GM12892 (cell line): Measurements from ENCODE around the gene SMIM22.

Experiments used
- DNase-seq: peaks from one replicate; pipeline ENCODE4 v3.0.0; 2011; ENCODE audit not compliant: insufficient read length
- FAIRE-seq: peaks from 2 replicates; lab custom pipeline; 2011; peaks lifted over from hg19 to GRCh38; lab: Jason Lieb, UNC
- POLR2A ChIP-seq: IDR thresholded peaks from 2 replicates; pipeline ENCODE4 v1.6.1; 2011; ENCODE audit warnings: low read depth, low read length, control low read depth
- POLR2AphosphoS5 ChIP-seq: IDR thresholded peaks from 2 replicates; pipeline ENCODE4 v1.6.1; 2011; ENCODE audit warnings: low read depth, low read length, control low read depth
- TAF1 ChIP-seq: IDR thresholded peaks from 2 replicates; pipeline ENCODE4 v1.6.1; 2011; ENCODE audit warnings: low read depth, mild to moderate bottlenecking, control low read depth, low read length, borderline replicate concordance

The SMIM22 gene

DNA sequence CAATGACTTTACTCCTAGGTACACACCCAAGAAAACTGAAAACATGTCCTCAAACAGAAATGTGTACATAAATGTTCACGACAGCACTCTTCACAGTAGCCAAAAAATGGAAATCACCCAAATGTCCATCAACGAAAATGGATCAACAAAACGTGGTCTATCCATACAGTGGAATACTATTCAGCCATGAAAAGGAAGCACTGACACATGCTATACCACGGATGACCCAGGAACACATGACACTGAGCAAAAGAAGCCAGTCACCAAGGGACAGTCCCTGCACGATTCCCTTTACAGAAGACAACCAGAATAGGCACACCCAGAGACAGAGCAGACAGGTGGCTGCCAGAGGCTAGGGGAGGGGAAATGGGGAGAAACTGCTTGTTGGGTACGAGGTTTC is 39.5 kb upstream of the SMIM22 start:
- DNase-seq (no peak), FAIRE-seq (no peak)
- TF ChIP-seq POLR2AphosphoS5 (no peak), TAF1 (no peak), POLR2A (no peak)

DNA sequence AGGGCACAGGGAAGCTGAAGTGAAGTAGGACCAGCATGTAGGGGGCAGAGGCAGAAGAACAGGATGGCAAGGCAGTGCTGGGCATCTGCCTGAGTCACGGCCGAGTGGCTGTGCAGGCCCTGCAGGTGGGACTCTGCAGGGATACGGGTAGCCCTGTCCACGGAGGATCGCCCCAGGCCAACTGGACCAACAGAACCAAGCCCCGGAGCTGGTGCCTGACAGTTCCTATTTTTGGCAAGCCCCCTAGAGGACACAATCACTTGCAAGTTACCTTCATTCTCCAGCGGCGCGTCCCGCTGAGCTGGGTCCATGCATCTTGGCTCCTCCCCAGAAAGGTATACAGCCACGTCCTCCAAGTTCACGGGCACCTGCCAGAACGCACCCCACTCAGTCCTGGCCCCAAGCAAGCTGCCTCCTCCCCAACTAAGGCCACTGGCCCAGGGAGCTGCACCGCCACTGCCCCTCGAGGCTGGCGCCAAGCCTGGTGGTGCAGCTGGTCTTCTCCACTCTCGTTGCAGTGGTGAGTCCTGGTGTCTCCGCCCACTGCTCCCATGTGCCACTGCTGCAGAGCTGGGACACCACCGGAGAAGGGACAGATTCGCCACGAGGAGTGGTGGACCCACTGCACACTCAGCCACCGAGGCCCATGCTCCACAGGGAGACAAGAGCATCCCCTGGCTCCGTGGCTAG is 34.8 kb upstream of the SMIM22 start:
- no peak for TF ChIP-seq TAF1
- no peak for TF ChIP-seq POLR2AphosphoS5
- no peak for TF ChIP-seq POLR2A
- no peak for DNase-seq
- FAIRE-seq, result no peak

DNA sequence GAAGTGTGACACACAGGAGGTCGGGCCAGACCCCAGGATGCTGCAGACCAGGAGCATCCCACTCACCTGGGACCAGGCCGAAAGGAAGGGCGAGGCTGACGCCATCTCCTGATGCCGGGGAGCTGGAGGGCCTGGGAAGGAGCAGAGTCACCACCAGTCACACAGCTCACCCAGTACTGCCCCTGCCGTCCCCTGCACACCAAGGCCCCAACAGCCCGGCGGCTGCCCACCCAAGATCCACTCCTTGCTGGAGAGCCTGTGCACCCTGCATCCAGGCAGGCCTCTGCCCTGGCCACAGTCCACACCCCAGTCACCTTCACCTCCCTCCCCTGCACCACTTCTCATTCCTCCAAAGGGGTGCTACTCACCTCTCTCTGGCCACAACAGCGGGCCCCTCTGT is 33.0 kb upstream of the SMIM22 start:
- no peak for DNase-seq
- no peak for FAIRE-seq
- no peak for TF ChIP-seq POLR2A
- no peak for TF ChIP-seq TAF1
- TF ChIP-seq POLR2AphosphoS5, result no peak

DNA sequence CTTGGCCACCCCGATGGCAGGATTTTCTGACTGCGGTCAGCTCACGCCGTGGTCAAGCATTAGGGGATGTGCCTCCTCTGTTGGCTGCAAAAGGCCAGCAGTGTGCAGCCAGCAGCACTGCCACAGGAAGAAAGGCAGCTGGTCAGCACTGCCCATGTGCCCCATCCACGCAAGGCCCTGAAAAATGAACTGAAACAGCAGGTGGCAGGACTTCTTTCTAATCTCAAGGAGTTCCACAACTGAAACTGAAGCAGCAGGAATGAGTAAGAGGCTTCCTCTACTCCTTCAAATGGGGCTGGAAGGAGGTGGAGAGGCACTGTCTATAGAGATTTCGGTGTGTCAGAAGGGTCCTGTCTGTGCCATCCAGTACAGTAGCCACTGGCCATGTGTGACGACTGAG is 31.4 kb upstream of the SMIM22 start:
- FAIRE-seq (no peak), DNase-seq (no peak)
- TF ChIP-seq POLR2A (no peak), POLR2AphosphoS5 (no peak), TAF1 (no peak)

DNA sequence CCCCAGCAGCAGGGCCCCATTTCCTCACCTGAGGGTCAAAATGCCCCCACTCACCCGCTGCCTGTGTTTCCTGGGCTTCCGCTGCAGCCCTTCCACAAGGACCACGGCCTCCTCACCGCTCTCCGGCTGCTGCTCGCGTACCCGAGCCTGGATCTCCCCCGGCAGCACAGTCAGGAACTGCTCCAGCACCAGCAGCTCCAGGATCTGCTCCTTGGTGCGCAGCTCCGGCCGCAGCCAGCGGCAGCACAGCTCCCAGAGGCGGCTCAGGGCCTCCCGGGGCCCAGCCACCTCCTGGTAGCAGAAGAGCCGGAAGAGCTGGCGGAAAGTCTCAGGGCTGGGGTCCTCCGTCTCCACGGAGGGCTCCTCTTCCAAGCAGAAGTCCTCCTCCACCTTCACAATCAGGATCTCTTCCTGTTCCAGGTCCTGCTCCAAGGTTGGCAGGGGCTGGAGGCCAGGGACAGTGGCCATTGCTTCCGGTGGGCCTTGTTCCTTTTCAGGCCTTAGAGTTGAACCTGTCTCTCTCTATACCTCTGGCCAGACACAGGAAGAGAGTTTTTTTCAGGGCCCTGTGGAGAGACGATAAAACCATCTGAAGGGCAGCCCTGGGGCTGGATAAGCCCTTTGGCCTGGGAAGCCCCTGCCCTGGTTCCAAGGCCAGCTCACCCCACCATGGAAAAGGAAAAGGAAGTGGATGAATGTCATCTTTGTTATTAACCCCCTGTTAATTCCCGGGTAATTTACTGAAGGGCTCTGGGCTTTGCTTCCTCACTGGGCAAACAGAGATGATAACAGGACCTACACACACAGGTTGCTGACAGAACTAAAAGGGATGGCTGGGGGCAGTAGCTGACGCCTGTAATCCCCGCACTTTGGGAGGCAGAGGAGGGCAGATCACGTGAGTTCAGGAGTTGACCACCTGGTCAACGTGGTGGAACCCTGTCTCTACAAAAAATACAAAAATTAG is 29.4 kb upstream of the SMIM22 start:
- DNase-seq (no peak), FAIRE-seq (no peak)
- TF ChIP-seq POLR2AphosphoS5 (no peak), TAF1 (no peak), POLR2A (no peak)

DNA sequence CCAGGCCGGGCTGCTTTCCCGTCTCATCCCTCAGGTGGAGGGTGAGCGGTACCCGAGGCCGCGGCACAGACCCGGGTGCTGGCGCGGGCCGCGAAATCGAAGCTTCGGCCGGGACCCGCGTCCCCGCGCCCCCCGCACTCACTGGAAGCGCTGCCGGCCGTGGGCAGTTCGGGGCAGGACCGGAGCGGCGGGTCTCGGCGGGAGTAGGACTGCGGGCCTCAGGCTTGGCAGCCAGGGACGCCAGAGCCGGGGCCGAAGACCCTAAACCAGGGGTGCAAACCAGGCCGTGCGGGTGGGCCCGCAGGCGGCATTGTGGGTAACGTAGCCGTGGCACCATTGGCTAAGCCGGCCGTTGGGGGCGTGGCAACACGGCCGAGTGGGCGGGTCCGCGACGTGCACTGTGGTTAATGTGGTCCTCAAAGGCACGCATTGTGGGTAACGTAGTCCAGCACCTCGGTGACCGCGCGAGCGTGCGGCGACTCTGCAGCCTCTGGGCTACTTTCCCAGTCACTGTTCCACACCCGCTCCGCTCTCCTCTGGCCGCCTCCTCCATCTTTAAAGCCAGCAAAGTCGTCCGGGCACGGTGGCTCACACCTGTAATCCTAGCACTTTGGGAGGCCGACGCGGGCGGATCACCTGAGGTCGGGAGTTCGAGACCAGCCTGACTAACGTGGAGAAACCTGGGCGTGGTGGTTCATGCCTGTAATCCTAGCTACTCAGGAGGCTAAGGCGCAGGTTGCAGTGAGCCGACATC is 28.1 kb upstream of the SMIM22 start, which contains the start of gene ZNF500:
Gene ZNF500 (minus strand): TSS at position 288 of the 754 bp plus-strand sequence. CDS start 1,184 bp downstream, outside the sequence.
- peak; percentile 88 for DNase-seq
- TF ChIP-seq TAF1 (peak; percentile 56; the same call in 1 of the 2 replicates), POLR2AphosphoS5 (no peak), POLR2A (peak; percentile 69; the same call in 1 of the 2 replicates)
- FAIRE-seq, result peak; percentile 99

DNA sequence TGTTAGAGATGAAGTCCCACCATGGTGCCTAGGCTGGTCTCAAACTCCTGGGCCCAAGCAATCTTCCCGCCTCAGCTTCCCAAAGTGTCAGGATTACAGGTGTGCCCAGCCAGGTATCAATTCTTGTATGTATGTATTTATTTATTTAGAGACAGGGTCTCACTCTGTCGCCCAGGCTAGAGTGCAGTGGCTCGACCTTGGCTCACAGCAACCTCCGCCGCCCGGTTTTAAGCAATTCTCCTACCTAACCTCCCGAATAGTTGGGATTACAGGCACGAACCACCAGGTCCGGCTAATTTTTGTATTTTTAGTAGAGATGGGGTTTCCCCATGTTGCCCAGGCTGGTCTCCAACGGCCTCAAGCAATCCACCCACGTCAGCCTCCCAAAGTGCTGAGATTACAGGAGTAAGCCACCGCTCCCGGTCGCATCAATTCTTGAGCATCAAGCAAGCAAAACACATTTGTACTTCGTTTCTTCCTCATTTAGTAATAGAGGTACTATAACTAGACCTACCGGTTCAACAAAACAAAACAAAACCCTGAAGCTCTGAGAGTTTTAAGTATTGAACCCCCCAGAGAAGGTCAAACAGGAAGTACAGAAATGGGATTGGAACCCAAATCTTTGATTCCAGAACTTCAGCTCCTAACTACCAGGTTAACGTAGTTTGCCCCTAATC is 27.2 kb upstream of the SMIM22 start:
- TF ChIP-seq TAF1 (no peak), POLR2A (no peak), POLR2AphosphoS5 (no peak)
- no peak for FAIRE-seq

DNA sequence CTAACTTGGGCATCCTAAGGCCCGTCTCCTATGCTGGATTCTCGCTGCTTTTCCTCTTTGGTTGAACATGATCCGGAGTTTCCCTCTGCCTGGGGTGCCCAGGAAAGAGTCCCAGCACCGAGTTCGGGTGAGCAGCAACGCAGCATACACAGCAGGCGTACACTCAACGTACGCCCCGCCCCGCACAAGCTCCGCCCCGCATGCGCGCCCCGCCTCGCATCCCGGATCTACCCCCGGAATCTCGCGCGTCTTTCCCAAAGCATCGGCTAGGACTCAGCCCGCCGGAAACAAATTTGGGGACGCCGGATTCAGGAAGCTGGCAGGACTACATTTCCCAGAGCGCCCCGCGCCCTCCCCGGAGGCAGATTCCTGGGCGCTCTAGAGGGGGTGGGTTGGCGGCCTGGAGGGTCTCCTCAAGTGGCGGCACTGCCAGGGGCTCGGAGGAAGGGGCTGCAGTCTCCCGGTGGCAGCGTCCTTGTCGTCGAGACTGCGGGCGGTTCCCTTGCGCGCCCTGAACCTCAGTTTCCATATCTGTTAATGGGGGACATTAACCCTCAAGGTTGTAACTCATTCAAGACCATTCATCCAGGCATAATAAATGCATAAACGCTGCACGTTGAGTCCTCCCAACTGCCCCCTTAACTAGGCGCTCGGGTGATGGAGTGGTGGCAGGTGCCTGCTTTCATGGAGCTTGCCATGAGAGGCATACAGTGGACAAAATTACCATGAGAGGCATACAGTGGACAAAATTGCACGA is 26.4 kb upstream of the SMIM22 start:
- FAIRE-seq, result peak; percentile 94
- no peak for TF ChIP-seq TAF1
- peak; percentile 73; the same call in 1 of the 2 replicates for TF ChIP-seq POLR2A
- TF ChIP-seq POLR2AphosphoS5, result 0 out of 2 replicates have a peak, but pooled peaks have one; percentile 25
- DNase-seq, result peak; percentile 78

More for the DNA sequence above, 27.2 kb upstream of the SMIM22 start:
- no peak for DNase-seq

DNA sequence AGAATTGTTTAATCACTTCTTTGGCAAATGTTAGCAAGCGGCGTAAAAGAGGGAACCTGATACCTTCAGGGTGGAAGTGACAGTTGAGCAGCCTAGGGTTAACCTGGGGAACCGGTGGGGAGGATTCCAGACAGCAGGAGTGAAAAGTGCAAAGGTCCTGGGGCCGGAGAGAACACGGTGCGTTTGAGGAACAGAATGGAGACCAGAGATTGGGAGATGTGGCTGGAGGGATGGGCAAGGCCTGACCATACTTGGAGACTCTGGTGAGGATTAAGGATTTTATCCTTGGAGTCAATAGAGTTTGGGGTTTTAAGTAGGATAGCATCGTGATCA is 25.9 kb upstream of the SMIM22 start:
- FAIRE-seq (no peak), DNase-seq (no peak)
- no peak for TF ChIP-seq POLR2A
- TF ChIP-seq TAF1, result no peak
- no peak for TF ChIP-seq POLR2AphosphoS5

DNA sequence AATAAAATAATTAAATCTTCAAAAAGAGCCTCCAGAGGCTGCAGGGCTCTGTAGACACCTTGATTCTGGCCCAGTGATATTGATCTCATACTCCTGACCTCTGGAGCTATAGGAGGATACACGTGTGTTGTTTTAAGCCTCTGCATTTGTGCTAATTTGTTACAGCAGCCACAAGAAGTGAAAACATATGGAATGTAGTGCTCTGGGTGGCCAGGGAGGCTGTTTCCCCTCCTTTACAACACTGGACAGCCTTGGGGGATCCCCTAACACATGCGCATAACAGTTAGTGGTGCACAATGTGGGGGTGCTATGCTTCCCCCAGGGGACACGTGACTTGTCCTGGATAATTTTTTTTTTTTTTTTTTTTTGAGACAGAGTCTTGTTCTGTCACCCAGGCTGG is 23.5 kb upstream of the SMIM22 start:
- TF ChIP-seq TAF1 (no peak), POLR2A (no peak), POLR2AphosphoS5 (no peak)
- DNase-seq (no peak), FAIRE-seq (no peak)
